Measurements from ENCODE around the gene GBA3.

GRCh38 chr4:22764183-22764582, 71.4 kb downstream of the GBA3 start:
- TF ChIP-seq CTCF (IDR thresholded peaks at IDR 0.05) (no peak), EP300 (IDR thresholded peaks at IDR 0.05) (no peak)
